Breast epithelium (tissue), 3 donors: ENCODE results near the gene SFXN5.

Source experiments
- CTCF ChIP-seq, 3 donors: fragments of 450-650 bp; IDR thresholded peaks; one replicate each; pipeline ENCODE4 v1.5.1; 2016 to 2017; ENCODE audit warnings: antibody characterized with exemption in 3 of 3, mild to moderate bottlenecking in 3 of 3, moderate library complexity in 3 of 3
- POLR2AphosphoS5 ChIP-seq, 3 donors: sonication (generic); formaldehyde crosslinking; IDR thresholded peaks; one replicate each; pipeline ENCODE4 v1.6.1; 2017; ENCODE audit warnings: antibody characterized with exemption in 3 of 3

- no peak for TF ChIP-seq CTCF (IDR thresholded peaks at IDR 0.05)
- TF ChIP-seq POLR2AphosphoS5 (IDR thresholded peaks at IDR 0.05): no peak
These were observed 97.1 kb downstream of the SFXN5 start for GRCh38 chr2:72974436-72974754.
